GM19455 (cell line): ENCODE data around the gene IRF3.

Source experiments
- ATAC-seq: cut with Tn5 transposase; IDR thresholded peaks from one replicate; pipeline ENCODE4 v1.9.1; 2021; ENCODE audit not compliant: unreplicated experiment

The IRF3 gene

GRCh38 chr19:49672131-49672919, 6.7 kb upstream of the IRF3 start:
- ATAC-seq, result no peak

- no peak for ATAC-seq
These were observed 3.9 kb upstream of the IRF3 start for GRCh38 chr19:49669516-49669915.

- no peak for ATAC-seq
These were observed 1.8 kb upstream of the IRF3 start for GRCh38 chr19:49667473-49667872.

GRCh38 chr19:49666120-49666444, 425 bp upstream of the IRF3 start:
- ATAC-seq, result no peak

- no peak for ATAC-seq
These were observed 664 bp downstream of the IRF3 start for GRCh38 chr19:49665036-49665350.

- peak; percentile 38 for ATAC-seq
These were observed 1.3 kb downstream of the IRF3 start for GRCh38 chr19:49664171-49665035.

- ATAC-seq, result no peak
These were observed 2.4 kb downstream of the IRF3 start for GRCh38 chr19:49663224-49663623.

- ATAC-seq, result no peak
These were observed 3.6 kb downstream of the IRF3 start for GRCh38 chr19:49662011-49662410.

GRCh38 chr19:49660338-49660961, 5.2 kb downstream of the IRF3 start:
- ATAC-seq, result no peak

GRCh38 chr19:49658566-49659442, 6.9 kb downstream of the IRF3 start:
- ATAC-seq, result no peak

- no peak for ATAC-seq
These were observed 7.5 kb downstream of the IRF3 start for GRCh38 chr19:49658139-49658517.

- ATAC-seq, result no peak
These were observed 8.0 kb downstream of the IRF3 start for GRCh38 chr19:49657493-49658138.

- ATAC-seq, result no peak
These were observed 9.1 kb downstream of the IRF3 start for GRCh38 chr19:49656456-49657109.

- no peak for ATAC-seq
These were observed 9.8 kb downstream of the IRF3 start for GRCh38 chr19:49655570-49656455.

GRCh38 chr19:49654581-49654980, 11.1 kb downstream of the IRF3 start:
- ATAC-seq, result no peak

GRCh38 chr19:49653466-49653806, 12.2 kb downstream of the IRF3 start:
- ATAC-seq, result no peak

GRCh38 chr19:49652551-49653465, 12.8 kb downstream of the IRF3 start:
- no peak for ATAC-seq
